Cortex of kidney (tissue), 1 donor: Measurements from ENCODE around the gene CFAP58.

Experiments used
- DNase-seq: peaks from one replicate; lab custom pipeline; 2025; lab: John Stamatoyannopoulos, UW

Gene CFAP58

DNA sequence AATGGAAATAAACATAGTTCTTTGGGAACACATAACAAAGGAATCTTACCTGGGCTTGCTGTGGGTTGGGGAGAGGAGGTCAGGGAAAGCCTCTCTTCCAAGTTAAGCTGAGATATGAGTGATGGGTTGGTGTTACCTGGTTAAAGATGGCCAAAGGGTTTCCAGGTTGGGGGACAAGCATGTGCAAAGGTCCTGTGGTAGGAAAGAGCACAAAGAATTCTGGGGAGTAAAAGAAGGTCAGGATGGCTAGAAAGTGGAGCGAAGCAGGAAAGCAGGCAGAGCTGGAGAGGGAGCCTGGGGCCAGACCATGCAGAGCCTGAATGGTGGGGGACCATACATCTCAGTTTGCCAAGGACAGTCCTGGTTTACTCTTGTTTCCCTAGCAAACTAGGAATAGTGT, 133.2 kb downstream of the CFAP58 start:
- no peak for DNase-seq

DNA sequence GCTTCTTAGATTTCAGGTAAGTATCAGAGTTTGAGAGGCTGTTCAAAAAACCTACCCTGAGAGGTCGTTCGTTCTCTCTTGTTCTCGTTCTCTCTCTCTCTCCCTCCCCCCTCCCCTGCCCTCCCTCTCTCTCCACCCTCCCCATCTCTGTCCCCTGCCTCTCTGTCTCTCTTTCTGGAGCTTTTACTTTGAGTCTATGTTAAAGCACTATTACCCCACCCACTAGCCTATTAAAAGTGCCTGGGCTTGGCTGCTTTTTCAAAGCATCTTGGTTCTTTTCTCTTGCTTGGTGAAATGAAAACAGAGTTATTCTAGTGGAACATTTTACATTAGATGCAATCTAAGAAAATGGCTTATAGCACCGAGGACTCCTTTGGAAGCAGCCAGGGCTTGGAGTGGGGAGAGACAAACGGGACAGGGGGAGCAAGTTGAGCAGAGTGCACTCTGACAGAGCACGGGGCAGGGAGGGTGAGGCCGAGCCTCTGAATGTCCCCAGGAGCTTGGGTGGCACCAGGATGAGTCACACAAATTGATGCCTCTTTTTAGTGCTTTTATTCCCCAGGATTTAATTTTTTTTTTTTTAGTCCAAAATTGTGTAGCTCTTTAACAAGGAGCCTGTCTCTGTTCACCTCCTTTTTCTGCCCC, 134.3 kb downstream of the CFAP58 start:
- no peak for DNase-seq

DNA sequence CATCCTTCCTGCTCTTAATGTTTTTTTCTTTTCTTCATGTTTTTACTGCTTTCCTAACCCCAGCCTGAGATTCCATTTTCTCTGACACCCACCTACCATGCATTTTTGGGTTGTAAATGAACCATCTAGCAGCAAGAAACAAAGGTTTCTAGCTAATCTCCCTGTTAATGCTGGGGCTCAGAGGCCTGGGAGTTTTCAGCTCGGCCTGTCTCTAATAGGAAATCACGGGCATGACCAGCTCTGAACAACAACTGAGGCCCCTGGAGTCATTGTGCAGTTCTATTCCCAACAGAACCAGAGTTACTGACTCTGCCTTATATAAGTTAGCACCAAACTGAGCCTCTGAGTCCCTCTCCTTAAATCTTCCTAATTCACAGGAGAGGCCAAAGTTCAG, 134.8 kb downstream of the CFAP58 start:
- no peak for DNase-seq

DNA sequence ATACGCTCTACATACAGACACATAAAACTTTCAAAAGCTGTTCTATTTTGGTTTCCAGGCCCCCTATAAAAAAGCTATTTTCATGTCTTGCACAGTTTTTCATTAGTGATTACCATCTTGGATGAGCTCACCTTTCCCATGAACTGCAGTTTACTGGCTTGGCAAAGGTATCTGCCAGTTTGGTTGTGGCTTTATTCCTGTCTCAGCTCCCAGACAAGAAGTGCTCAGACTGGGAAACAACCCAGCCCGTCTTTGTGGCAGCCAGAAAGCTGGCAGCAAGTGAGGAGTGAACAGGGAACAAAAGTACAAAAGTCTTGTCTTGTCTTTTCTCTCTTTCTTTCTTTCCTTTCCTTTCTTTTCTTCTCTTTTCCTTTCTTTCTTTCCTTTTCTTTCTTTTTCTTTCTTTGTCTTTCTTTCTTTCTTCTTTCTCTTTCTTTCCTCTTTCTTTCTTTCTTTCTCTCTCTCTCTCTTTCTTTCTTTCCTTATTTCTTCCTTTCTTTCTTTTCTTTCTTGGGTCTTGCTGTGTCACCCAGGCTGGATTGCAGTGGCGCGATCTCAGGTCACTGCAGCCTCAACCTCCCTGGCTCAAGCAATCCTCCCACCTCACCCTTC, 138.8 kb downstream of the CFAP58 start:
- no peak for DNase-seq

DNA sequence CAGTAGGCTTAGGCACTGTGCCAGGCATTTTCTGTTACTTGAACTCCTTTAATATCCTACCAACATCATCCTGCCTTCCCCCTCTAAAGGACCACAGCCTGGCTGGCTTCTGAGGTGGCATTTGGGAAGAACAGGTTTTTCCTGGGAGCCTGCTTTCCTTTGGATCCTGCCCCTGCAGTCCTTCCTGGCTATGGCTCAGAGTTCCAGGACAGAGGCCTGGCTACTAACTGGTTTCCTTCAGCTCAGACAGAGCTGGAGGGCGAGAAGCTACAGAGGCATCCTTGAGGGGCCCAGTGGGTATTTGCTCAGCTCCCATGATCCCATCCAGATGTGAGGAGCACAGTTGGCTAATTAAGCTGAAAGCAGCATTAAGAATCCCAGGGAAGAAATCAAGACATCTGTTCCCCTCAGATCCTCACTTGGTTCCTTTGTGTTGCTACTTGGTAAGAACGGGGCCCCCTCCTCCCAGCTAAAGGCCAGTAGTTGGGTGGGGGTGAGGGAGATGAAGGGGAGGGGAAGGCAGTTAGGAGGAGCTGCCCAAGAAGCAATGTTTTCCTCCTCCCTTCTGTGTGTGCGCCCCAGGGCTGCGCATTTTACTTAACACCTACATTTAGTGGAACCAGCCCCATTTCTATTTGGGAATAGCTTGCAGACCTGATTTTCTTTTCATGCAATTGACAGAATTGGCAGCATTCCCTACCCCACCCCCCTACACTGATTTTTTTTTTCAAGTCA, 144.9 kb downstream of the CFAP58 start:
- DNase-seq: no peak

DNA sequence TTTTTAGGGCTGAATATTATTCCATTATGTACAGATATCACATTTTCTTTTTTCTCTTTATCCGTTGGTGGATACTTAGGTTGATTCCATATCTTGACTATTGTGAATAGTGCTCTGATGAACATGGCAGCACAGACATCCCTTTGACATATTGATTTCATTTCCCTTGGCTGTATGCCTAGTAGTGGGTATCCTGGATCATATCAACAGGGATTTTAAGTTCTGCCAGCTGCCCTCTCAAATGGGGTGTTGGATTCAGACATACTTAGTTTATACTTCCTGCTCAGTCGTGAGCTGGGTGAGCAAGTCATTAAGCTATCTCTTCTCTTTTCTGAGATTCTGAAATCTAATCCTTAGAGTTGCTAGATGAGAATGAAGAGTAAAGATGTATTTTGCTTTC, 147.8 kb downstream of the CFAP58 start:
- no peak for DNase-seq

DNA sequence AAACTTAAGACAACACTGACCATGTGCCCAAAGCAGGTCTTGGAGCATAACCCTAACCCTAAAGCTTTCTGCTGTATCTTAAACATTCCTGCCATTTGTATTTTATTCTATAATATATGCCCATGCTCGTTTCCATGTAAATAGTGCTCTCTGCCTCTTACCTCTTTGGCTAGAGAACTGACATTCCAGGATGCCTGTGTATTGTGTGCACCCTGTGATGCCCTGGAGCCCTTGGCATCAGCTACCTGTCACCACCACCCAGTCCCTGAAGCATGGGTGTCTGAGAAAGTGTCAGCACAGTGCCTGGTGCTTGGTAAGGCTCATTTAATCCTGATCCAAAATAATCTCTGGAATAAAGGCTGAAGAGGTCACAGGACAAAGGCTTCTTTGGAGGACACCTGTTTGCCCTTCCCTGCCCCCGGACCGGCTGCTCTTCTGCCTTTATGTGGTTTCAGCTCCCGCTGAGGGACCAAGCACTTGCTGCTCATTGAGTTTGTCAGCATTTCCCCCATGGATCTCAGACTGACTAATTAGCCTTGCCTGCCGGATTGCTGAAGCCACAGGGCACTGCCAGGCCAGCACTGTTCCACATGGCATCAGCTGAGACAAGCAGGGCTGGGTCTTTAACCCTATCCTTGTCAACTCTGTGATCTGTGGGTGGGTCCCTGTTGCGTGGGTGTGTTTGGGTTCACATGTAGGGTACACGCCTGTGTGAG, 148.4 kb downstream of the CFAP58 start:
- no peak for DNase-seq

DNA sequence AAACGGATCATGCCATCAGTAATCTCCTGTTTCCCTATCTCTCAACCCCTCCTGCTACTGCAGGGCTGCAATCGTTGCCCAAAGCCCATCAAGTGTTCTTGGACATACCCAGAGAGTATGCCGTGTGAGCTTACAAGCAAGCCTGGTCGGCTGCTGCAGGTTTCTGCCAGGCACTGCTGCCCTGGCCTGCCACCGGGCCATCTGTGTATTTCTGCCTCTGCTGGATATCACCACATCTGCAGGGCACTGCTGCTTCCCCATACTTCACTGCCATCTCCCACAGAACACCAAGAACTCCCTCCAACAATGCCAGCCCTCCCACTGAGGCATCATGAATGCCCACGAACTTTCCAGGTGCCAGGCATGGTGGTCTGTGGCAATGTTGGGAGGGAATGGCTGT, 149.3 kb downstream of the CFAP58 start:
- no peak for DNase-seq
